DND-41 (cell line): ENCODE measurements around the gene CDH2.

Experiments used
- ATAC-seq: fragments of 200-7000 bp; cut with Tn5 transposase; 3 replicates; pipeline ENCODE4 v1.9.1; 2021; ENCODE audit warnings: low read depth; ENCODE audit not compliant: insufficient read depth
- DNase-seq: peaks from one replicate; pipeline ENCODE4 v3.0.0-alpha.2; 2020
- H2AFZ ChIP-seq: 2 replicates; pipeline ENCODE4 v1.6.0; 2012; ENCODE audit warnings: low read depth, low read length
- H3K27ac ChIP-seq: 2 replicates; pipeline ENCODE4 v1.5.1; 2012; ENCODE audit warnings: low read length, inconsistent platforms
- H3K27me3 ChIP-seq: fragments of 200-600 bp; sonication (generic); 2 replicates; pipeline ENCODE4 v1.6.0; 2012; ENCODE audit warnings: low read length, mild to moderate bottlenecking, inconsistent platforms; ENCODE audit not compliant: insufficient read depth, poor library complexity
- H3K36me3 ChIP-seq: 2 replicates; pipeline ENCODE4 v1.5.1; 2012; ENCODE audit warnings: low read length, inconsistent platforms; ENCODE audit not compliant: insufficient read depth
- H3K4me1 ChIP-seq: 2 replicates; pipeline ENCODE4 v1.5.1; 2012; ENCODE audit warnings: mild to moderate bottlenecking, low read length; ENCODE audit not compliant: insufficient read depth
- H3K4me2 ChIP-seq: 2 replicates; pipeline ENCODE4 v1.6.0; 2012; ENCODE audit warnings: mild to moderate bottlenecking, moderate library complexity, low read length, inconsistent platforms; ENCODE audit not compliant: insufficient read depth
- H3K4me3 ChIP-seq, 2 experiments: fragments of 200-600 bp in 1 of 2; shearing (Covaris generic) in 1 of 2; 2 replicates each; pipeline ENCODE4 v1.5.1; 2012 to 2016; ENCODE audit warnings: inconsistent platforms in 2 of 2, low read length in 2 of 2, mild to moderate bottlenecking in 2 of 2, low read depth in 1 of 2, moderate library complexity in 1 of 2
- H3K79me2 ChIP-seq: 2 replicates; pipeline ENCODE4 v1.6.0; 2012; ENCODE audit warnings: low read length, inconsistent platforms; ENCODE audit not compliant: insufficient read depth
- H3K9ac ChIP-seq: 2 replicates; pipeline ENCODE4 v1.6.0; 2012; ENCODE audit warnings: low read depth, mild to moderate bottlenecking, inconsistent platforms, low read length, moderate library complexity
- H3K9me3 ChIP-seq: 2 replicates; pipeline ENCODE4 v1.5.1; 2012; ENCODE audit warnings: low read length, moderate library complexity, mild to moderate bottlenecking, inconsistent platforms; ENCODE audit not compliant: insufficient read depth, severe bottlenecking
- H4K20me1 ChIP-seq: 2 replicates; pipeline ENCODE4 v1.6.0; 2012; ENCODE audit warnings: low read length; ENCODE audit not compliant: insufficient read depth
- EZH2 ChIP-seq: IDR thresholded peaks from 3 replicates; pipeline ENCODE4 v1.6.1; 2012; ENCODE audit warnings: borderline replicate concordance, low read depth, mild to moderate bottlenecking, moderate library complexity, low read length, inconsistent platforms; ENCODE audit not compliant: severe bottlenecking
- TF ChIP-seq, protein P1 (sequence below): IDR thresholded peaks from 2 replicates; pipeline ENCODE4 v1.5.1; 2012; ENCODE audit warnings: borderline replicate concordance, low read length, moderate library complexity, mild to moderate bottlenecking; ENCODE audit not compliant: poor library complexity, severe bottlenecking; ENCODE audit errors: extremely low read depth

The CDH2 gene

DNA sequence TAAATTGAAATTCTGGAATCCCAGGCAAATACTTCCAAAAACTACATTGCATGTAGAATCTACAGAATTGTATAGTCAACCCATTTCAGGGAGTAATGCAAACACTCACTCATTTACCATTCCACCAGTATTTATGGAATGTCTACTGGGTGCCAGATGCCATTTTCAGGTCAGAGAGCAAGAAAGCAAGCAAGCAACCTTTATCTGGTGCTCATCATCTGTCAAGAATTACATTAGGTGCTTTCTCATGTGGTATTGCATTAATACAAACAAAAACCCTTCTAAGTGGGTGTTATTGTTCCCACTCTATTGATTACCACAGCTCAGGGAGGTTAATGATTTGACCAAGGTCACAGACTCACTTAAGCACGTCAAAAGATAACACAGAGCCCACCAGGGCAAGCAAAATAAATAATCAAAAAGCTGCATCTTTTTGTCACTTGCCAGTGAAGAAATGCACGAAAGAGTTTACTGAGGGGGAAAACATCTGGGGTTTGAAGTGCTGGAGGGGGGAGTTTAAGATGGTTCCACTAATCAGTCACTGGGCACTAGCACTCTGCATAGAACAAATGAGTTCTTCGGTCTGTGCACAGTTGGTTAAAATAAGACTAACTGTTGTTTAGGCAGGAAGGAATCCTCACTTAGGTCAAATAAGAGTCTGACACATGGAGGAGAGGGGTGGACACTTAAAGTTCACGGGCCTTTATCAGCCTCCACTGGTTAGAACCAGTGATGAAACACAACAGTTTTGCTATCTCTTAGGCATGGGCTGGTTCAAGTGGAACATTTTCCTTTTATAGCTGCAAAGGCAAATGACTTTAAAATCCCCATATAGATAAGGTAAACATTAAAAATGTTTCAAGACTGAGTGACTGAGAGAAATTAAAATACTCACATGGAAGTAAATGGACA, 208.8 kb downstream of the CDH2 start:
- Histone ChIP-seq H3K4me3 (no peak overlapping the region), H3K27ac (no peak overlapping the region), H3K79me2 (no peaks in the 10 kb centered on the region), H3K9ac (no peak overlapping the region), H3K4me1 (no peaks in the 10 kb centered on the region), H4K20me1 (no peaks in the 10 kb centered on the region), H3K4me2 (no peak overlapping the region), H3K36me3 (peaks cover 6% of the 10 kb centered on the region), H3K27me3 (no peaks in the 10 kb centered on the region), H3K9me3 (no peaks in the 10 kb centered on the region), H2AFZ (no peak overlapping the region)
- TF ChIP-seq, protein P1, sequence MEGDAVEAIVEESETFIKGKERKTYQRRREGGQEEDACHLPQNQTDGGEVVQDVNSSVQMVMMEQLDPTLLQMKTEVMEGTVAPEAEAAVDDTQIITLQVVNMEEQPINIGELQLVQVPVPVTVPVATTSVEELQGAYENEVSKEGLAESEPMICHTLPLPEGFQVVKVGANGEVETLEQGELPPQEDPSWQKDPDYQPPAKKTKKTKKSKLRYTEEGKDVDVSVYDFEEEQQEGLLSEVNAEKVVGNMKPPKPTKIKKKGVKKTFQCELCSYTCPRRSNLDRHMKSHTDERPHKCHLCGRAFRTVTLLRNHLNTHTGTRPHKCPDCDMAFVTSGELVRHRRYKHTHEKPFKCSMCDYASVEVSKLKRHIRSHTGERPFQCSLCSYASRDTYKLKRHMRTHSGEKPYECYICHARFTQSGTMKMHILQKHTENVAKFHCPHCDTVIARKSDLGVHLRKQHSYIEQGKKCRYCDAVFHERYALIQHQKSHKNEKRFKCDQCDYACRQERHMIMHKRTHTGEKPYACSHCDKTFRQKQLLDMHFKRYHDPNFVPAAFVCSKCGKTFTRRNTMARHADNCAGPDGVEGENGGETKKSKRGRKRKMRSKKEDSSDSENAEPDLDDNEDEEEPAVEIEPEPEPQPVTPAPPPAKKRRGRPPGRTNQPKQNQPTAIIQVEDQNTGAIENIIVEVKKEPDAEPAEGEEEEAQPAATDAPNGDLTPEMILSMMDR: no peak
- TF ChIP-seq EZH2: no peak
- ATAC-seq (no peak), DNase-seq (no peak)

DNA sequence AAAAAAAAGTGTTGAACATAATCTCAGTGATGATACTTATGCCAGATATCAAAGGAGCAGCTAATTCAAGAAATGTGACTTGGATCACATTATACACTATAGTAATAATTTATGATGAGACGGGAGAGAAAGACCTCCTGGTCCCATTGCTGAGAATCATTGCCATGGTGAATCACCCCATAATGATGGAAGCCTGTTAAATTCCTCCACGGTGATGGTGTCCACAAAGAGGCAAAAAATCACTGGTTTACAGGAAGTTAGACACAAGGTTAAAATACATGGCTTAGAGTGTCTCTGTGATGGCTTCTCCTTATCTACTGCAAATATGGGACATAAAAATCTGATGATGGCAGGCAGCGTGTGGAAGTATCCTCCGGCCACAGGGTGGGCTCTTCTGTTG, 210.0 kb downstream of the CDH2 start:
- Histone ChIP-seq H3K79me2 (no peaks in the 10 kb centered on the region), H2AFZ (no peak overlapping the region), H3K9me3 (no peaks in the 10 kb centered on the region), H3K36me3 (peaks cover 4% of the 10 kb centered on the region; the same call in 1 of the 2 replicates), H3K4me1 (no peaks in the 10 kb centered on the region), H4K20me1 (no peaks in the 10 kb centered on the region), H3K27ac (no peak overlapping the region), H3K4me3 (no peak overlapping the region), H3K9ac (no peak overlapping the region), H3K27me3 (no peaks in the 10 kb centered on the region), H3K4me2 (no peak overlapping the region)
- no peak for TF ChIP-seq EZH2
- TF ChIP-seq, protein P1: no peak
- DNase-seq (no peak), ATAC-seq (no peak)

DNA sequence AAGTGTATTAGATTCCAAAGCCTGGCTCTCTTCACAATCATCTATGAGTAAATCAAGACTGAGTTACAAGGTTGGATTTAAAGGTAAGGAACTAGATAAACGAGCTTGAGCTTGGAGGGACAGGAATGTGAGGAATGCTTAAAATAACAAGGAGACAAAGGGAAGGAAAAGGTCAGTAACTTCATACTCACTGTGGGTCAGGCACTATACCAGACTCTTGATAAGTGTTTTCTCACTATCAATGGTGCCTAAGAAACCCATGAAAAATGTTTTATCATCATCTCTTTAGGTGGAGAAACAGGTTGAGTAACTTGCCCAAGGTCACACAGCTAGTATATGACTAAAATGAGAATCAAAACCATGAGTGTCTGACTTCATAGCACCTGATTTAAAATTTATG, 212.1 kb downstream of the CDH2 start:
- Histone ChIP-seq H3K9ac (no peak overlapping the region), H3K27ac (no peak overlapping the region), H2AFZ (no peak overlapping the region), H3K4me1 (no peaks in the 10 kb centered on the region), H3K9me3 (no peaks in the 10 kb centered on the region), H3K4me3 (no peak overlapping the region), H3K27me3 (no peaks in the 10 kb centered on the region), H3K4me2 (no peak overlapping the region), H3K79me2 (no peaks in the 10 kb centered on the region), H3K36me3 (peaks cover 19% of the 10 kb centered on the region), H4K20me1 (no peaks in the 10 kb centered on the region)
- no peak for DNase-seq
- ATAC-seq: no peak
- no peak for TF ChIP-seq EZH2
- TF ChIP-seq, protein P1: no peak
